Muscle of leg (tissue), 11 donors: ENCODE data around the gene SUPT6H. TPM values are rescaled to one million over a fixed set of nuclear protein-coding genes. Genes with fewer than 3 reads are reported as not detected.

Experiments
- DNase-seq: peaks from one replicate; pipeline ENCODE4 v3.0.0; 2013
- H3K27ac ChIP-seq: one replicate; pipeline ENCODE4 v1.5.1; 2013; ENCODE audit warnings: mild to moderate bottlenecking, low read length, control low read depth
- H3K27me3 ChIP-seq: one replicate; pipeline ENCODE4 v1.6.1; 2013; ENCODE audit warnings: low read length; ENCODE audit not compliant: control insufficient read depth, insufficient read depth
- H3K36me3 ChIP-seq: one replicate; pipeline ENCODE4 v1.6.1; 2013; ENCODE audit warnings: low read length; ENCODE audit not compliant: control insufficient read depth, insufficient read depth
- H3K4me1 ChIP-seq: one replicate; pipeline ENCODE4 v1.6.1; 2013; ENCODE audit warnings: low read length; ENCODE audit not compliant: control insufficient read depth, insufficient read depth
- H3K4me3 ChIP-seq: one replicate; pipeline ENCODE4 v1.5.1; 2013; ENCODE audit warnings: low read length, control low read depth
- H3K9me3 ChIP-seq: replicated peaks from 2 replicates; pipeline ENCODE4 v1.6.1; 2013; ENCODE audit warnings: low read depth, low read length; ENCODE audit not compliant: control insufficient read depth
- WGBS: methylation state at CpG from one replicate; pipeline ENCODE4 v1.1.5; 2013; ENCODE audit warnings: missing lambda C conversion rate; ENCODE audit not compliant: insufficient coverage; 5-methylcytosine and 5-hydroxymethylcytosine counted together
- polyA plus RNA-seq, 8 donors: library from polyadenylated mRNA; unstranded; fragments of 120-200 nt; gene quantifications; one replicate each; pipeline versions ENCODE4 v1.2.1 to v1.2.3, GENCODE V29; 2013; ENCODE audit warnings: inconsistent platforms in 1 of 8, low replicate concordance in 1 of 8; ENCODE audit not compliant: insufficient read length in 8 of 8, insufficient read depth in 1 of 8
- total RNA-seq: library from RNA; stranded (reverse); fragments of 120-200 nt; gene quantifications from one replicate; pipeline ENCODE4 v1.2.4, GENCODE V29; 2013

SUPT6H gene
- total and polyA plus RNA-seq, 9 donors: 28.1 to 53.3 (median 43.5) TPM

- no peak overlapping the region for H3K27ac ChIP-seq
- H3K9me3 ChIP-seq: no peaks in the 10 kb centered on the region
- 46% methylated on average over 13 of the region's 20 CpGs for WGBS
- H3K36me3 ChIP-seq: peaks cover 55% of the 10 kb centered on the region
- H3K27me3 ChIP-seq: no peaks in the 10 kb centered on the region
- H3K4me3 ChIP-seq: no peak overlapping the region
- DNase-seq: peak; percentile 94
- peaks cover 41% of the 10 kb centered on the region for H3K4me1 ChIP-seq
These were observed 88.4 kb downstream of the SUPT6H start for GRCh38 chr17:28750178-28751047.

DNA sequence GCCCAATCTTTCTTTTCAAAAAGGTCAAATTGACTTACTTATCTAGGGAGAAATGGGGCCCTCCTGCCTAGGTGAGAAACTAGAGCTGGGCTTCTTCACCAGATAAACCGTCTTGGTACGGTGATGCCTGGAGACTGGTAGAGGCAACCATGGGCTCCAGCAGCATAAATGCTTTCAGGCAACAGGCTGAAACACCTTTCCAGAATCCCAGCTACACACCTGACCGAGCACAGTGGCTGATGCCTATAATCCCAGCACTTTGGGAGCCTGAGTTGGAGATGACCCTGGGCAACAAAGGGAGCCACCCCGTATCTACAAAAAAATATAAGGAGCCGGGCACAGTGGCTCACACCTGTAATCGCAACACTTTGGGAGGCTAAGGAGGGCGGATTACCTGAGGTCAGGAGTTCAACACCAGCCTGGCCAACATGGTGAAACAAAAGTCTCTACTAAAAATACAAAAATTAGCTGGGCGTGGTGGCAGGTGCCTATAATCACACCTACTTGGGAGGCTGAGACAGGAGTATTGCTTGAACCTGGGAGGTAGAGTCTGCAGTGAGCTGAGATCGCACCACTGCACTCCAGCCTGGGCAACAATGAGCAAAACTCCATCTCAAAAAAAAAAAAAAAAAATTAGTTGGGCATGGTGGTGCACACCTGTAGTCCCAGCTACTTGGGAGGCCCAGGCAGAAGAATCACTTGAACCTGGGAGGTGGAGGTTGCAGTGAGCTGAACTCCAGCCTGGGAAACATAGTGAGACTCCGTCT, 89.8 kb downstream of the SUPT6H start:
- Histone ChIP-seq H3K36me3 (peaks cover 53% of the 10 kb centered on the region), H3K27ac (no peak overlapping the region), H3K4me3 (no peak overlapping the region), H3K9me3 (no peaks in the 10 kb centered on the region), H3K4me1 (peaks cover 27% of the 10 kb centered on the region), H3K27me3 (no peaks in the 10 kb centered on the region)
- 89% methylated on average over 6 of the region's 10 CpGs for WGBS
- DNase-seq: no peak

Other genes starting within 250 kb of the SUPT6H start
- not detected for gene SLC13A2, start 188.6 kb upstream of the SUPT6H start, total RNA-seq
- under 1 TPM in 2 of 8 donors, not detected in 6; 0.09 to 0.12 TPM for gene SLC13A2, start 188.6 kb upstream of the SUPT6H start, polyA plus RNA-seq
- not detected for gene FOXN1, start 155.9 kb upstream of the SUPT6H start, total RNA-seq
- gene FOXN1, start 155.9 kb upstream of the SUPT6H start, polyA plus RNA-seq: 1 to 10 TPM in 1 of 8 donors, under 1 TPM in 2, not detected in 5; 0.04 to 2.1 (median 0.07) TPM
- 17.6 TPM for gene UNC119, start 109.6 kb upstream of the SUPT6H start, total RNA-seq
- gene UNC119, start 109.6 kb upstream of the SUPT6H start, polyA plus RNA-seq: 10 to 100 TPM; 15.6 to 20.7 (median 17.8) TPM
- gene PIGS, start 90.7 kb upstream of the SUPT6H start, total RNA-seq: 29.4 TPM
- 10 to 100 TPM; 36.9 to 57.3 (median 45.9) TPM for gene PIGS, start 90.7 kb upstream of the SUPT6H start, polyA plus RNA-seq
- gene ALDOC, start 85.3 kb upstream of the SUPT6H start, total RNA-seq: 2.7 TPM
- gene ALDOC, start 85.3 kb upstream of the SUPT6H start, polyA plus RNA-seq: 1 to 10 TPM; 1.7 to 4.4 (median 2.5) TPM
- gene SPAG5, start 63.2 kb upstream of the SUPT6H start, total RNA-seq: 16.1 TPM
- gene SPAG5, start 63.2 kb upstream of the SUPT6H start, polyA plus RNA-seq: 10 to 100 TPM; 25.5 to 42.0 (median 31.4) TPM
- gene RSKR, start 48.0 kb upstream of the SUPT6H start, total RNA-seq: 7.4 TPM
- gene RSKR, start 48.0 kb upstream of the SUPT6H start, polyA plus RNA-seq: 10 to 100 TPM in 6 of 8 donors, 1 to 10 TPM in 2; 6.6 to 22.8 (median 13.2) TPM
- 52.9 TPM for gene BLTP2, start 17.0 kb upstream of the SUPT6H start, total RNA-seq
- 10 to 100 TPM; 46.4 to 65.5 (median 51.5) TPM for gene BLTP2, start 17.0 kb upstream of the SUPT6H start, polyA plus RNA-seq
- gene SDF2, start 299 bp upstream of the SUPT6H start, total RNA-seq: 46.1 TPM
- gene SDF2, start 299 bp upstream of the SUPT6H start, polyA plus RNA-seq: 10 to 100 TPM; 35.5 to 50.4 (median 40.2) TPM
- 0.80 TPM for gene PROCA1, start 49.7 kb downstream of the SUPT6H start, total RNA-seq
- gene PROCA1, start 49.7 kb downstream of the SUPT6H start, polyA plus RNA-seq: 1 to 10 TPM; 3.0 to 5.5 (median 3.2) TPM
- 86.4 TPM for gene RAB34, start 55.7 kb downstream of the SUPT6H start, total RNA-seq
- gene RAB34, start 55.7 kb downstream of the SUPT6H start, polyA plus RNA-seq: 100 to 1,000 TPM in 2 of 8 donors, 10 to 100 TPM in 6; 67.9 to 106 (median 82.0) TPM
- 2,275 TPM for gene RPL23A, start 57.8 kb downstream of the SUPT6H start, total RNA-seq
- gene RPL23A, start 57.8 kb downstream of the SUPT6H start, polyA plus RNA-seq: 1,000 to 10,000 TPM in 6 of 8 donors, 100 to 1,000 TPM in 2; 953 to 1,341 (median 1,138) TPM
- gene TLCD1, start 64.0 kb downstream of the SUPT6H start, total RNA-seq: 2.3 TPM
- 1 to 10 TPM; 3.7 to 5.6 (median 4.1) TPM for gene TLCD1, start 64.0 kb downstream of the SUPT6H start, polyA plus RNA-seq
- 1.9 TPM for gene NEK8, start 66.6 kb downstream of the SUPT6H start, total RNA-seq
- gene NEK8, start 66.6 kb downstream of the SUPT6H start, polyA plus RNA-seq: 1 to 10 TPM; 2.1 to 3.9 (median 2.7) TPM
- gene TRAF4, start 81.8 kb downstream of the SUPT6H start, total RNA-seq: 24.2 TPM
- gene TRAF4, start 81.8 kb downstream of the SUPT6H start, polyA plus RNA-seq: 10 to 100 TPM; 58.5 to 91.2 (median 66.1) TPM
- gene FAM222B, start 180.6 kb downstream of the SUPT6H start, total RNA-seq: 3.4 TPM
- 10 to 100 TPM; 10.1 to 14.3 (median 12.8) TPM for gene FAM222B, start 180.6 kb downstream of the SUPT6H start, polyA plus RNA-seq
- gene ERAL1, start 192.8 kb downstream of the SUPT6H start, total RNA-seq: 18.7 TPM
- 10 to 100 TPM; 36.3 to 49.4 (median 45.1) TPM for gene ERAL1, start 192.8 kb downstream of the SUPT6H start, polyA plus RNA-seq
- 24.5 TPM for gene FLOT2, start 235.5 kb downstream of the SUPT6H start, total RNA-seq
- gene FLOT2, start 235.5 kb downstream of the SUPT6H start, polyA plus RNA-seq: 10 to 100 TPM; 68.2 to 77.3 (median 75.3) TPM
- 5.2 TPM for gene DHRS13, start 240.9 kb downstream of the SUPT6H start, total RNA-seq
- 1 to 10 TPM; 2.9 to 5.9 (median 4.1) TPM for gene DHRS13, start 240.9 kb downstream of the SUPT6H start, polyA plus RNA-seq